ENCODE results near the gene LARP4. TPM values are rescaled to one million over a fixed set of nuclear protein-coding genes. Genes with fewer than 3 reads are reported as not detected.

The LARP4 gene
- total and polyA plus RNA-seq, 2 experiments from 2014 or later: 28.3 to 28.9 TPM

- H3K4me1 ChIP-seq (ENCODE audit: low read depth): peaks cover 32% of the 10 kb centered on the region
- TF ChIP-seq CTCF (IDR thresholded peaks at IDR 0.05; ENCODE audit: low read depth, low read length): no peak
- no peaks in the 10 kb centered on the region for H3K27me3 ChIP-seq
- H3K27ac ChIP-seq: peak overlapping the region; percentile 96
- no peaks in the 10 kb centered on the region for H3K9me3 ChIP-seq (ENCODE audit: low read depth)
- no peaks in the 10 kb centered on the region for H3K36me3 ChIP-seq
- peak overlapping the region; percentile 95 for H3K4me3 ChIP-seq
- DNase-seq (ENCODE audit: low read depth in 1 of 2, low spot score in 1 of 2): peak; percentile 24 to 29
Measured at GRCh38 chr12:50505675-50506530, 105.2 kb downstream of the LARP4 start.

- Histone ChIP-seq H3K9me3 (ENCODE audit: low read depth) (no peaks in the 10 kb centered on the region), H3K4me3 (peak overlapping the region; percentile 95), H3K4me1 (ENCODE audit: low read depth) (peaks cover 32% of the 10 kb centered on the region), H3K27ac (peak overlapping the region; percentile 49), H3K36me3 (no peaks in the 10 kb centered on the region), H3K27me3 (no peaks in the 10 kb centered on the region)
- peak in 1 of 2 donors; percentile 36 for DNase-seq (ENCODE audit: low read depth in 1 of 2, low spot score in 1 of 2)
- TF ChIP-seq CTCF (IDR thresholded peaks at IDR 0.05; ENCODE audit: low read depth, low read length): no peak
Measured at GRCh38 chr12:50506753-50507473, 106.2 kb downstream of the LARP4 start.

GRCh38 chr12:50507474-50507838, 106.8 kb downstream of the LARP4 start:
- Histone ChIP-seq H3K4me3 (no peak overlapping the region), H3K4me1 (ENCODE audit: low read depth) (peaks cover 32% of the 10 kb centered on the region), H3K9me3 (ENCODE audit: low read depth) (no peaks in the 10 kb centered on the region), H3K27ac (peak overlapping the region; percentile 25), H3K36me3 (no peaks in the 10 kb centered on the region), H3K27me3 (no peaks in the 10 kb centered on the region)
- TF ChIP-seq CTCF (IDR thresholded peaks at IDR 0.05; ENCODE audit: low read depth, low read length): no peak
- DNase-seq (ENCODE audit: low read depth in 1 of 2, low spot score in 1 of 2): no peak

- no peaks in the 10 kb centered on the region for H3K27me3 ChIP-seq
- DNase-seq (ENCODE audit: low read depth in 1 of 2, low spot score in 1 of 2): no peak
- H3K4me1 ChIP-seq (ENCODE audit: low read depth): peaks cover 32% of the 10 kb centered on the region
- H3K4me3 ChIP-seq: no peak overlapping the region
- peak overlapping the region; percentile 25 for H3K27ac ChIP-seq
- TF ChIP-seq CTCF (IDR thresholded peaks at IDR 0.05; ENCODE audit: low read depth, low read length): no peak
- H3K36me3 ChIP-seq: no peaks in the 10 kb centered on the region
- no peaks in the 10 kb centered on the region for H3K9me3 ChIP-seq (ENCODE audit: low read depth)
Measured at GRCh38 chr12:50507930-50508329, 107.2 kb downstream of the LARP4 start.

- no peaks in the 10 kb centered on the region for H3K27me3 ChIP-seq
- no peak overlapping the region for H3K27ac ChIP-seq
- no peaks in the 10 kb centered on the region for H3K36me3 ChIP-seq
- H3K9me3 ChIP-seq (ENCODE audit: low read depth): no peaks in the 10 kb centered on the region
- H3K4me3 ChIP-seq: no peak overlapping the region
- H3K4me1 ChIP-seq (ENCODE audit: low read depth): peaks cover 32% of the 10 kb centered on the region
- DNase-seq (ENCODE audit: low read depth in 1 of 2, low spot score in 1 of 2): no peak
- TF ChIP-seq CTCF (IDR thresholded peaks at IDR 0.05; ENCODE audit: low read depth, low read length): no peak
Measured at GRCh38 chr12:50508414-50508813, 107.7 kb downstream of the LARP4 start.
